BJ (cell line): ENCODE data around the gene SFMBT1. TPM values are rescaled to one million over a fixed set of nuclear protein-coding genes. Genes with fewer than 3 reads are reported as not detected.

Experiments
- CTCF ChIA-PET: fragments of 350-600 bp; formaldehyde crosslinking; extraction: SDS; loops from one replicate; lab custom pipeline; 2021; ENCODE audit warnings: antibody characterized with exemption, inconsistent platforms; lab: Yijun Ruan, JAX
- POLR2A ChIA-PET: fragments of 300-600 bp; sonication (Branson Sonifier 250); formaldehyde crosslinking; extraction: SDS; loops from one replicate; lab custom pipeline; 2021; ENCODE audit warnings: antibody characterized with exemption; lab: Charles Lee
- DNase-seq: peaks from one replicate; pipeline ENCODE4 v3.0.0-alpha.2; 2011; ENCODE audit warnings: low read depth
- H3K27me3 ChIP-seq: 2 replicates; pipeline ENCODE4 v1.6.0; 2011; ENCODE audit warnings: low read length; ENCODE audit not compliant: control insufficient read depth, insufficient read depth
- H3K36me3 ChIP-seq: 2 replicates; pipeline ENCODE4 v1.5.1; 2011; ENCODE audit warnings: low read length; ENCODE audit not compliant: control insufficient read depth, insufficient read depth
- H3K4me3 ChIP-seq: 2 replicates; pipeline ENCODE4 v1.5.1; 2011; ENCODE audit warnings: low read depth, mild to moderate bottlenecking, control low read depth, low read length
- CTCF ChIP-seq: IDR thresholded peaks from 2 replicates; pipeline ENCODE4 v1.5.1; 2011; ENCODE audit warnings: low read depth, mild to moderate bottlenecking, control low read depth, inconsistent platforms, low read length, moderate library complexity; ENCODE audit not compliant: insufficient read depth
- polyA minus RNA-seq: library from RNA; depleted of rRNA, polyadenylated mRNA; stranded (reverse); fragments of >200 nt; gene quantifications from 2 replicates; pipeline ENCODE4 v1.2.3, GENCODE V29; 2011; rRNA and poly(A)+ RNA removed
- polyA plus RNA-seq: library from polyadenylated mRNA; depleted of rRNA; stranded (reverse); fragments of >200 nt; gene quantifications from 2 replicates; pipeline ENCODE4 v1.2.3, GENCODE V29; 2011; rRNA removed

The SFMBT1 gene
- 2.1 and 2.6 TPM in 2 replicates for polyA plus RNA-seq
- 3.8 and 4.8 TPM in 2 replicates for polyA minus RNA-seq

GRCh38 chr3:53045518-53046170 lies at the start of gene SFMBT1:
Gene SFMBT1, minus strand, starts transcription at chr3:53046073. Its CDS starts 76,945 bp downstream, at chr3:52969128.
- ChIA-PET POLR2A (no interaction called here), CTCF (interaction anchor here (0.6 to 1.1 kb wide), 3 partner anchors 10 to 54 kb away, joined by 3 read pairs; no protein-coding TSS in a partner anchor)
- Histone ChIP-seq H3K27me3 (no peaks in the 10 kb centered on the region), H3K36me3 (no peaks in the 10 kb centered on the region), H3K4me3 (peak within 1 kb of the TSS; percentile 71)
- no peak for DNase-seq
- TF ChIP-seq CTCF: no peak

- POLR2A ChIA-PET: interaction anchor here (0.5 kb wide), 1 partner anchor 196 kb away, joined by 3 read pairs; the partner anchor contains the start of gene STIMATE
- CTCF ChIA-PET: interaction anchor here (0.8 to 2.2 kb wide), 3 partner anchors 9 to 41 kb away, joined by 3 to 7 read pairs (median 5); no protein-coding TSS in a partner anchor
These were observed 47.1 kb upstream of the SFMBT1 start for GRCh38 chr3:53092942-53093341.

GRCh38 chr3:53092216-53092615 lies 46.3 kb upstream of the SFMBT1 start:
- ChIA-PET CTCF (interaction anchor here (1.6 to 2.2 kb wide), 2 partner anchors 8 to 11 kb away, joined by 5 to 7 read pairs; no protein-coding TSS in a partner anchor), POLR2A (interaction anchor here (0.5 kb wide), 1 partner anchor 195 kb away, joined by 3 read pairs; the partner anchor contains the start of gene STIMATE)
- H3K4me3 ChIP-seq: no peak overlapping the region

More at GRCh38 chr3:53092942-53093341, 47.1 kb upstream of the SFMBT1 start:
- TF ChIP-seq CTCF: no peak
- no peak for DNase-seq
- H3K36me3 ChIP-seq: peaks cover 15% of the 10 kb centered on the region
- H3K27me3 ChIP-seq: no peaks in the 10 kb centered on the region
- no peak overlapping the region for H3K4me3 ChIP-seq

GRCh38 chr3:53091011-53091410 lies 45.1 kb upstream of the SFMBT1 start:
- TF ChIP-seq CTCF: no peak
- no peak for DNase-seq
- peaks cover 14% of the 10 kb centered on the region for H3K36me3 ChIP-seq
- no peak overlapping the region for H3K4me3 ChIP-seq
- ChIA-PET POLR2A (no interaction called here), CTCF (interaction anchor here (1.0 kb wide), 1 partner anchor 27 kb away, joined by 3 read pairs; no protein-coding TSS in a partner anchor)
- H3K27me3 ChIP-seq: no peaks in the 10 kb centered on the region

More at GRCh38 chr3:53092216-53092615, 46.3 kb upstream of the SFMBT1 start:
- no peak for TF ChIP-seq CTCF
- peaks cover 14% of the 10 kb centered on the region for H3K36me3 ChIP-seq
- no peaks in the 10 kb centered on the region for H3K27me3 ChIP-seq
- no peak for DNase-seq

GRCh38 chr3:53089511-53089910 lies 43.6 kb upstream of the SFMBT1 start:
- H3K36me3 ChIP-seq: peaks cover 14% of the 10 kb centered on the region
- no peaks in the 10 kb centered on the region for H3K27me3 ChIP-seq
- DNase-seq: no peak
- no peak for TF ChIP-seq CTCF
- ChIA-PET POLR2A (no interaction called here), CTCF (no interaction called here)
- no peak overlapping the region for H3K4me3 ChIP-seq
